Measurements from ENCODE around the gene KRTAP10-7.
"Not testable (repeated sequence)": the region's sequence is repeated elsewhere in the genome, so short reads cannot be mapped to it uniquely, and the experiment has no call there.

KRTAP10-7 gene

DNA sequence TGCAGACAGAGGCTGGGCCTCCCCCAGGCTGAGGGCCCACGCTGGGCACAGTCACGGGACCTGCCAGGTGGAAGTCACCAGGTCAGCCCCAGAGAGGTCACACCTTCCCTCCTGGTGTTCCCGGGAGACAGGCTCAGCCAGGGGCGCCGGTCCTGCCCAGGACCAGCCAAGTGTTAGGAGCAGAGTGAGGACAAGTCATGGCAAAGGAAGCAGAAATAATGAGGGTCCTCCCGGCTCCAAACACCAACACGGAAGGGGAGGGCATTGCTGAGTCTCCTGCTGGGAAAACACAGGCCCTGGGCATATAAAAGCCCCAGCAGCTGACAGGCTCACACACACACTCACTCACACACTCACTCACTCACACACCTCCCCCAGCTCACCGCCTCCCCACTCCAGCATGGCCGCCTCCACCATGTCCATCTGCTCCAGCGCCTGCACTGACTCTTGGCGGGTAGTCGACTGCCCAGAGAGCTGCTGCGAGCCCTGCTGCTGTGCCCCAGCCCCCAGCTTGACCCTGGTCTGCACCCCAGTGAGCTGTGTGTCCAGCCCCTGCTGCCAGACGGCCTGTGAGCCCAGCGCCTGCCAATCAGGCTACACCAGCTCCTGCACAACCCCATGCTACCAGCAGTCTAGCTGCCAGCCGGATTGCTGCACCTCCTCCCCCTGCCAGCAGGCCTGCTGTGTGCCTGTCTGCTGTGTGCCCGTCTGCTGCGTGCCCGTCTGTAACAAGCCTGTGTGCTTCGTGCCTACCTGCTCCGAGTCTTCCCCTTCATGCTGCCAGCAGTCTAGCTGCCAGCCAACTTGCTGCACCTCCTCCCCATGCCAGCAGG is 36.8 kb downstream of the KRTAP10-7 start, which contains the start of gene KRTAP10-10:
KRTAP10-10 (plus strand) TSS at position 339 of the 833 bp plus-strand sequence; CDS start at position 401, 62 bp downstream.
- no peak for DNase-seq

DNA sequence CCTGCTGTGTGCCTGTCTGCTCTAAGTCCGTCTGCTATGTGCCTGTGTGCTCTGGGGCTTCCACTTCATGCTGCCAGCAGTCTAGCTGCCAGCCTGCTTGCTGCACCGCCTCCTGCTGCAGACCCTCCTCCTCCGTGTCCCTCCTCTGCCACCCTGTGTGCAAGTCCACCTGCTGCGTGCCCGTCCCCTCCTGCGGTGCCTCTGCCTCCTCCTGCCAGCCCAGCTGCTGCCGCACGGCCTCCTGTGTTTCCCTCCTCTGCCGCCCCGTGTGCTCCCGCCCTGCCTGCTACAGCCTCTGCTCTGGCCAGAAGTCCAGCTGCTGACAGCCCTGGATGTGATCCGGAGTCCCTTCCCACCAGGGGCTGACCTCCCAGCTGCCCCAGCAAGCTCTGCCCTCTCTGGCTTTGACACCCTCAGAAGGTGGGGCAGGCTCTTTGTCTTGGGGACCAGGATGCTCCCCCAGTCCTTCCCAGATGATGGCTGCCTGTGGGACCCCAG is 37.5 kb downstream of the KRTAP10-7 start:
- not testable (repeated sequence) for DNase-seq

DNA sequence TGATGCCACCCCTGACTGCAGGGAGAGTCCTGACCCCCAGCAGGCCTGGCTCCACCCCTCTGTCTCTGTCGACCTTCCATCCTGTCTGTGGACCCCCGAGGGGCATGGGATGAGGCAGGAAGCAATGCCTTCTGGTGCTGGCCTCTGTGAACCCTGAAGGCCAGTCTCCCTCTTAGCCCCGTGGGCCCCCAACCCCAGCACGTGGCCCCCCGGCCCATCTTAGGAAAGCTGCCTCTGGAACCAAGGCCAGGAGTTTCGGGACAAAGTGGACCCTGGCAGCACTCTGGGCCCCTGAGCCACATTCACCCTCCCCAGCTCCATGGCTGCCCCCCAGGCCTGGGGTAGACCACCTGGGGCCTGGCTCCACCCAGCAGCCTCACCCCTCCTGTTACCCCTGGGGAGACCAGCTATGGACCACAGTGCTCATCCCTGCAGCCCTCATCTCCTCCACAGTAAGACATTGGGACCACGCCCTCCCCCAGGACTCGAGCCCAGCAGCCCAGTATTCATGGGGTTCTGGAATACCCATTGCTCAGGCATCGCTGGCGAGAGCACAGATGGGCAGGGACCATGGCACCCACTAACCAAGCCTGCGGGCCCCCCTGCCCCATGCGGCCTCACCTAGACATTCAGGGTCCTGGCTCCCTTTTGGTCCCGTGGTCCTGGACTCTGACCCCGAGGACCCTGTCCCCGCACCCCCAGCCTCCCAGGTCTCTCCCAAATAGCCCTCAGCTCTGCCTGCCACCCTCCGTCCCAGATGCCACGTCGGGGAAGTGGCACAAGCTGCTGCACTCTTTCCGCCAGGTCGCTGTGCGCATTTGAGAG is 38.3 kb downstream of the KRTAP10-7 start:
- DNase-seq: not testable (repeated sequence)

DNA sequence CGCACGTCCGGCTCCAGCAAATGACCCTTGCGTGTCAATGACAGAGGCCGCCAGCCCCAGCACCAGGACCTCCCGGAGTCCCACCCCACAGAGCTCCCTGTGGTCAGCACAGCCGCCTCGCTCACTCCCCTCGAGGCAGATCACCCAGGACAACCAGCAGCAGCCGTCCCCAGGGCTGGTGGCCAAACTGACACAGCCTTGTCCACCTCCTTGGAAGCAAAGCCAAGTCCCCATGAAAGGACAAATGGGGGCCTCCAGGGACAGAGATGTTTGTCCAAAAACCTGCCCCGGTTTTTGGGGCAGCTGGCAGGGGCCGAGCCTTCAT is 38.9 kb downstream of the KRTAP10-7 start:
- DNase-seq: no peak

DNA sequence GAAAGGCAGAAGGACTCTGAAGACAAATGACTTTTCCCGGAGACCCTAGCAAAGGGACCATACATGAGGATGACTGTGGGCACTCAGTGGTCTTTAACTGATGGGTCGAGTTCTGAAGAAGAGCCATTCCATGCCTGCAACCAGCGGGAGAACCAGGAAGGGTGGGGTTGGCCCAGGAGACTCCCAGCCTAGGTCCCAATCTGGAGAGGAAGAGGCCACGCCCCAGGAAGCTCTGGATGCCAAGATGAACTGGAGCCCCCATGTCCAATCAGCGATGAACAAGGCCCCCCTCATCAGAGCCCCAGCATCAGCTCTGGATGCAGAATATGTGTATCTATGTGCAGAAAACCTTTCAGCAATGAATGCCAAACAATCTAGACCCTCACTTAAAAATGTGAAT is 40.4 kb downstream of the KRTAP10-7 start:
- no peak for DNase-seq

DNA sequence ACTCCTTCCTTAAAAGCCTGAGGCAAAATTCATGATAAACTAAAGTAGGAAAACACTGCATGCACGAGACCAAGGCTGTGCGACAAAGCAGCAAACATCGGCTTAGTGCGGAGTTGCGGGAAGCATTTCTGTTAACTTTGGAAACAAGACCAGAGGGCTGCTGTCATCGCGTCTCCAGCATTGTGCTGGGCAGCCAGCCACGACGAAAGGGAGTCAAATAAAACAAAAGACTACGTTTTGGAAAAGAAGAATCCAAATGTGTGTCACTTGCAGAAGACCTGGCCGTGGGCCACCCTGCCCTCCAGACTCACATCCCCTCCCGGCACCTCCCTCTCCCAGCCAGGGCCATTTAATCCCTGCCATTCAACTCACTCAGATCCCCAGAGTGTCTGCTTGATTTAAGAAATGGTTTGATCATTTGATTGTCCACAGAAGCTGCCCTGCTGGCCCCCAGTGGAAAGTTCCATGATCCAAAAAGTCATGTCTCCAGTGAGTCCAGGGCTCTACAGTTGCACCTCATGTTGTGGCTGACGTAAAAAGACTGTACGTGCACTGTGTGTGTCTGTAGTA is 43.4 kb downstream of the KRTAP10-7 start:
- DNase-seq: no peak

DNA sequence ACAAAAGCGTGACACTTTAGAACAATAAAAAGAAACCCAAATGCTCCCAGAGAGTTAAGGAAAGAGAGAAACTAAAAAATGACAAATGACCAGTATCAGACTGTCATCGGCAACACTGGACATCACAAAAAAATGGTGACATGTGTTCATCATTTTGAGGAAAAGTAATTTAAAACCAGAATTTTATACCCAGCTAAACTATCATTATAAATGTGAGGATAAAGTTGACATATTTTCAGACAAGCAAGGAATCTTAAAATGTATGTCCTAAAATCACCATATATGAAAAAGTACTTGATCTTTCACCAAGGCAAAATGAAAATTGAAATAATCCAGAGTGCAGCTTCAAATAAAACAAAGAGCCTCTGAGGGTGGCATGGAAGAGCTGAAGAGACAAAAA is 44.5 kb downstream of the KRTAP10-7 start:
- DNase-seq: no peak

DNA sequence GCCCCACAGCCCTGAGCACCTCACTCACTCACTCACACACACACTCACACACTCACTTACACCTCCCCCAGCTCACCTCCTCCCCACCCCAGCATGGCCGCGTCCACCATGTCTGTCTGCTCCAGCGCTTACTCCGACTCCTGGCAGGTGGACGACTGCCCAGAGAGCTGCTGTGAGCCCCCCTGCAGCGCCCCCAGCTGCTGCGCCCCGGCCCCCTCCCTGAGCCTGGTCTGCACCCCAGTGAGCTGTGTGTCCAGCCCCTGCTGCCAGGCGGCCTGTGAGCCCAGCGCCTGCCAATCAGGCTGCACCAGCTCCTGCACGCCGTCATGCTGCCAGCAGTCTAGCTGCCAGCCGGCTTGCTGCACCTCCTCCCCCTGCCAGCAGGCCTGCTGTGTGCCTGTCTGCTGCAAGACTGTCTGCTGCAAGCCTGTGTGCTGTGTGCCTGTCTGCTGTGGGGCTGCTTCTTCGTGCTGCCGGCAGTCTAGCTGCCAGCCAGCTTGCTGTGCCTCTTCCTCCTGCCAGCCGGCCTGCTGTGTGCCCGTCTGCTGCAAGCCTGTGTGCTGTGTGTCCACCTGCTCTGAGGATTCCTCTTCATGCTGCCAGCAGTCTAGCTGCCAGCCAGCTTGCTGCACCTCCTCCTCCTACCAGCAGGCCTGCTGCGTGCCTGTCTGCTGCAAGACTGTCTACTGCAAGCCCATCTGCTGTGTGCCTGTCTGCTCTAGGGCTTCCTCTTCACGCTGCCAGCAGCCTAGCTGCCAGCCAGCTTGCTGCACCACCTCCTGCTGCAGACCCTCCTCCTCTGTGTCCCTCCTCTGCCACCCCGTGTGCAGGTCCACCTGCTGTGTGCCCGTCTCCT is 46.2 kb downstream of the KRTAP10-7 start, which contains the start of gene KRTAP10-11:
KRTAP10-11 (plus strand) TSS at position 49 of the 856 bp plus-strand sequence; CDS start at position 94, 45 bp downstream.
- DNase-seq: not testable (repeated sequence)

DNA sequence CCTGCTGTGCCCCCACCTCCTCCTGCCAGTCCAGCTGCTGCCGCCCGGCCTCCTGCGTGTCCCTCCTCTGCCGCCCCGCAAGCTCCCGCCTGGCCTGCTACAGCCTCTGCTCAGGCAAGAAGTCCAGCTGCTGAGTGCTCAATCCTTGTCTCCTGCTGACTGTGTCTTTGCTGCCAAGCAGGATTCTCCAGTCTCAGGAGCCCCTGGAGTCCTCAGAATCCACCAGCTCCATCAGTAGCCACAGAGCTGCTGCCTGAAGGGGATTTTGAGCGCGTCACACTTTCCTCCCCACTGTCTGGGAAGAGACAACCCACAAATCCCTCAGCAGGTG is 46.8 kb downstream of the KRTAP10-7 start:
- DNase-seq: no peak

DNA sequence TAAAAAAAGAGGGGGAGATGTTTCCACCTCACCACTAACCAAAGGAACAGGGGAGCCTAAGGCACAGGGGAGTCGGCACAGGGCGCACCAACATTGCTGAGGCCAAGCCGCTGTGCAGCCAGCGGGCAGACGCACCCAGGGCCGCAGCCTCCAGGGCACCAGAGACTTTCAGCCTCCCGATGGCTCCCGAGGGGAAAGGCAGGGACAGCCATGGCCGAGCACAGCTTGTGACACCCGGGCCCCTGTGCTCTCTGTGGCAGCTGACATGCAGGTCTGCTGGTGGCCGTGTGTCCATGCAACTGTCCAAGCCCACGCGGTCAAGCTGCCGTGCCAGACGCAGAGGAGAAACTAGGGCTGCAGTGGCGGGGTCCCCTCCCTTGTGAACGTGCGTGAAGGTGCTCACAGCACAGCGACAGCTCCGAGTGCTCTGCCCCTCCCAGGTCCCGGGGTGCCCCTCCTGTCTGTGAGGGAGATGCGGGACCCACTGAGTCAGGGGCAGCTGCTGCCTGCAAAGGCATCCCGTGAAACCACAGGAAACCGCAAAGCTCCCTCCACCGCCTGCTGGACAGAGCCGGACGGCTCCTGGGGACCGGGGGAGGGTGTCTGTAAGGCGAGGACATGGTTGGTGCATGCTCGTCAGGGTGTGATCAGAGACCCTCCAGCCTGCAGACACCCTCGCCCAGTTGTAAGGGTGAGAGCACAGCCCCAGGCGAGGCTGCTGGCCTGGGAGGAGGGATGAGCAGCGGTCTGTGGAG is 48.3 kb downstream of the KRTAP10-7 start:
- no peak for DNase-seq

DNA sequence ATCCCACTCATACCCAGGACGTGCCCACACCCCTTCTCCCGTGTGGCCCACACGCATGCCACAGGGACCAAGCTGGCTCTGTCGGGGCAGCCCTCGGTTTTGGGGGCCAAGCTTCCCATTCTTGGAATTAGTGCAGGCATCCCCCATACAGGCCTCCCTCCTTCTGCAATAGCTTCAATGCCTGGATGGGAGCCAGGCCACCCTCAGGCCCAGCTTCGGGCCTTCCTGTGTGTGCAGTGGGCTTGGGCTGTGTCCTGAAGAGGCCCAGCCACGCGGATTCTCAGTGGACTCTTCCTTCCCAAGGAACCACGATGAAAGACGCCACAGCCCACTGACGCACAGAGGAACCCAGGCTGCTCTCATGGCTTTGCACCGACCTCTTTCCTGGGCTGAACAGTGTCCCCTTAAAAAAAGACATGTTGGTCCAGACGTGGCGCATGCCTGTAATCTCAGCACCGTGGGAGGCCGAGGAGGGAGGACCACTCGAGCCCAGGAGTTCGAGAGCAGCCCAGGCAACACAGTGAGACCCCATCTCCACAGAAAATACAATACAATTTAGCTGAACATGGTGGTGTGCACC is 49.2 kb downstream of the KRTAP10-7 start:
- DNase-seq: no peak

DNA sequence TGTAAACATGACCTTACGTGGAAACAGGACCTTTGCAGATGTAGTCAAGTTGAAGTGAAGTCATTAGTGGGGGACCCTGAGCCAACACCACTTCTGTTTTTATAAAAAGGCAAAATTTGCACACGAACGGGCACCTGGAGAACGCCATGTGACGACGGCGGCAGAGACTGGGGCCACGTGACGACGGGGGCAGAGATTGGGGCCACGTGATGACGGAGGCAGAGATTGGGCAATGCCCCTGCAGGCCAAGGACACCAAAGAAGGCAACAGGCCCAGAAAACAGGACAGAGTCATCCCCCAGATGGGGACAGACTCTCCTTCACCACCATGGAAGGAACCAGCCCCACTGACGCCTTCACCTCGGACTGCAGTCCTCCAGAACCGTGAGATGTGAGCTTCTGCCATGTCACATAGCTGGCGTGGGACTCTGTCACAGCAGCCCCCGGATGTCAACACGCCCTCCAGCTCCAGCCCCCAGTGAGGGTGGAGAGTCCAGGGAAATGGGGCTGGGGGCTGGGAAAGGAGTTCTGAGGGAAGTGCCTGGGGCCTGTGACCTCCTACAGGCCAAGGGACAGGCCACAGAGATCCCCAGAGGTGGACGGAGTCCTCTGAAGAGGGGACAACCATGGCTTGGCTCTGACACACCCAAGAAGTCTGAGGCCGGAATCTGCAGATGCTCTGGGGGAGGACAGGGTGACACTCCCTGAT is 50.0 kb downstream of the KRTAP10-7 start:
- DNase-seq: no peak

DNA sequence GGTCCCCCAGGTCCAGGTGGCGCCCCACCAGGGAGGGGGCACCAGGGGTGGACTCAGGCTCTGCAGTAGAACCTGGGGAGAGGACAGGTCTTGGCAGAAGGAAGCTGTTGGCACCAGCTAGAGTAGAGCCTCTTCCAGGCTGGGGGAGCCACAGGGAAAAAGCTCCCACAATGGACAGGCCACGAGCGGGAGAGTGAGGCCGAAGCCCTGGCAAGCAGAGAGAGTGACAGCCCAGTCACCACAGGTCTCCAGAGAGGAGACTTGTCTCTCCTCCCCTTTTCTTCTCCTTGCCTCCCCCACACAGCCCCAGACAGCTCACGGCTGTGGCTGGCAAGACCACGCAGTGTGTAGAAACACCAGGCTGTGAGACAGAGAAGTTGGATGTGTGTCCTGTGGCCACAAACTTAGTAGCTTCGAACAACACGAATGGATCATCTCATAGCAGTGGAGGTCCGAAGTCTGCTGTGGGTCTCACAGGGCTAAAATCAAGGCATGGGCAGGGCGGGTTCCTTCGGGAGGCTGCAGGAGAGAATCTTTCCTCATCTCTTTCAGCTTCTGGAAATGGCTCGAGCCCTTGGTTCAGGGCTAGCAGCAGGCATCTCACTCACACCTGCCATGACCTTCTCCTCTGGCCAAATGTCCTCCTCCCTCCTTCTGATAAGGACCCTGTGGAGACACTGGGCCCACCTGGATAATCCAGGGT is 50.7 kb downstream of the KRTAP10-7 start:
- DNase-seq: no peak

All from NCI-H1436 (cell line).